Activated naive CD8-positive, alpha-beta T cell (primary cell): Measurements from ENCODE around the gene PDGFB.

ENCODE experiments used
- H3K27ac Mint-ChIP-seq: one replicate; pipeline ENCODE4 v1.8.0; 2021; ENCODE audit warnings: mixed read lengths
- H3K27me3 Mint-ChIP-seq: one replicate; pipeline ENCODE4 v1.8.0; 2021; ENCODE audit warnings: mixed read lengths
- H3K36me3 Mint-ChIP-seq: one replicate; pipeline ENCODE4 v1.8.0; 2021; ENCODE audit warnings: mixed read lengths
- H3K4me1 Mint-ChIP-seq: one replicate; pipeline ENCODE4 v1.8.0; 2021; ENCODE audit warnings: low read depth, mixed read lengths
- H3K4me3 Mint-ChIP-seq: one replicate; pipeline ENCODE4 v1.8.0; 2021; ENCODE audit warnings: mild to moderate bottlenecking, mixed read lengths
- H3K9me3 Mint-ChIP-seq: one replicate; pipeline ENCODE4 v1.8.0; 2021; ENCODE audit warnings: low read depth, mixed read lengths

PDGFB gene

DNA sequence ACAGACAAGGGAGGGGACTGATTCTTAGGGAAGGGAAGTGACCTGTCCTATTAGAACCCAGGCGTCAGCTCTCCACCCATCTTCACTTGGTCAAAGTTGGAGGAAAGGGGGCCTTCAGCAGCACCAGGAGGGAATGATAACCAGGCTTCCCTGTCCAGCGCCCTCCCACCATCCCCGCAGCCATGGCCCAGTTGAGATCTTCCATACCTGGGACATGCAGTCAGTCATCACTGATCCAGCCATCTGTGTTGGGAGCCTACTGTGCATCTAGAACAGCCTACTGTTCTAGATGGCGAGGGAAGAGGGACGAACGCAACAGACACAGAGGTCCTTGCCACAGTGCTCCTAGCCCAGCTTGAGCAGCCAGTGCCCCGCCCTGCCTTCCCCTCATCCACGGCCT is 40.6 kb downstream of the PDGFB start:
- H3K27me3 Mint-ChIP-seq = no peaks in the 10 kb centered on the region
- H3K9me3 Mint-ChIP-seq = no peaks in the 10 kb centered on the region
- H3K27ac Mint-ChIP-seq = no peak overlapping the region
- no peaks in the 10 kb centered on the region for H3K36me3 Mint-ChIP-seq
- no peak overlapping the region for H3K4me3 Mint-ChIP-seq
- H3K4me1 Mint-ChIP-seq = peaks cover 18% of the 10 kb centered on the region

DNA sequence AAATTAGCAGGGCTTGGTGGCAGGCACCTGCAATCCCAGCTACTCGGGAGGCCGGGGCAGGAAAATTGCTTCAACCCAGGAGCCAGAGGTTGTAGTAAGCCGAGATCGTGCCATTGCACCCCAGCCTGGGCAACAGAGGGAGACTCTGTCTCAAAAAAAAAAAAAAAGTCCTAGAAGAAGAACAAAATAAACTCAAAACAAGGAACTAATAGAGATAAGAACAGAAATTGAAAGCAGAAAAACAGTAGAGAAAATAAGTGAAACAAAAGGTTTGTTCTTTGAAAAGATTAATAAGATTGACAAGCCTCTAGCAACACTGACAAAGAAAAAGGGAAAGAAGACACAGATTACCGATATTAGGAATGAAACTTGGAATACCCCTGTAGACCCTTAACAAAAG is 47.2 kb downstream of the PDGFB start:
- Mint-ChIP-seq H3K27me3 (no peaks in the 10 kb centered on the region), H3K9me3 (no peaks in the 10 kb centered on the region), H3K27ac (no peak overlapping the region), H3K4me1 (no peaks in the 10 kb centered on the region), H3K4me3 (no peak overlapping the region), H3K36me3 (peaks cover 3% of the 10 kb centered on the region)

DNA sequence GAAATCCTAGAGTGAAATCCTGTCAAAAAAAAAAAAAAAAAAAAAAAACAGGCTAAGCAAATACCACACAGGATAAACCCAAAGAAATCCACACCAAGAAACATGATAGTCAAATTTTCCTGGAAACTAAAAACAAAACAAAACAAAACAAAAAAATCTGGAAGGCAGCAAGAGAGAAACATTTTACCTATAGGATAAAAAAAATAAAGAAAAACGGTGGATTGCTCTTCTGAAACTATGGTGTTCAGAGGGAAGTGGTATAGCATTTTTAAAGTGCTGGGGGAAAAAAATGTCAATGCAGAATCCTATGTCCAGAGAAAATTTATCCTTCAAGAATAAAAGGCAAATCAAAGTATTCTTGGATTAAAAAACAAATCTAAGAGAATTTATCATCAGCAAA is 50.7 kb downstream of the PDGFB start:
- Mint-ChIP-seq H3K27me3 (no peaks in the 10 kb centered on the region), H3K36me3 (peaks cover 3% of the 10 kb centered on the region), H3K4me1 (no peaks in the 10 kb centered on the region), H3K4me3 (no peak overlapping the region), H3K27ac (no peak overlapping the region), H3K9me3 (no peaks in the 10 kb centered on the region)

- no peak overlapping the region for H3K27ac Mint-ChIP-seq
- no peak overlapping the region for H3K4me3 Mint-ChIP-seq
- no peaks in the 10 kb centered on the region for H3K36me3 Mint-ChIP-seq
- H3K27me3 Mint-ChIP-seq = peaks cover 3% of the 10 kb centered on the region
- H3K9me3 Mint-ChIP-seq = no peaks in the 10 kb centered on the region
- no peaks in the 10 kb centered on the region for H3K4me1 Mint-ChIP-seq
Observed at GRCh38 chr22:39188809-39189208, 56.0 kb downstream of the PDGFB start.

DNA sequence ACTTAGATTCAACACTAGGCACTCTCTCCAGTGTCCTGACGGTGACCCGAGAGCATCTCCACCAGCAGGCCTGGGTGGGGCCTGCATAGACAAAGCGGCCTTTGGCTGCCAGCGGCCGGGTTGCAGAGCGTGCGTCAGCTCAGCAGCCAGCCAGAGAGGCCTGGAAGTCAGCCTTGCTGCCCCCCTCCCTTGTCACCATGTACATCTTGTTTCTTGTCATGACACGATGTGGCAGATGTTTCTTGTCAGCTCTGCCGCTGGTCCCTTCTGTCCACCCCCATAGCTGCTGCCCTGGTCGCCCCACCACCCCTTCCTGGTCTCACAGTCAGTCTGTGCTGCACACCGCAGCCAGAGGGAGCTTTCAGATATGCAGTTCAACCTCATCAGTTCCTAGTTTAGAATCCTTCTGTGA is 59.2 kb downstream of the PDGFB start:
- Mint-ChIP-seq H3K27ac (no peak overlapping the region), H3K27me3 (peaks cover 3% of the 10 kb centered on the region), H3K36me3 (no peaks in the 10 kb centered on the region), H3K4me1 (no peaks in the 10 kb centered on the region), H3K4me3 (no peak overlapping the region), H3K9me3 (no peaks in the 10 kb centered on the region)

DNA sequence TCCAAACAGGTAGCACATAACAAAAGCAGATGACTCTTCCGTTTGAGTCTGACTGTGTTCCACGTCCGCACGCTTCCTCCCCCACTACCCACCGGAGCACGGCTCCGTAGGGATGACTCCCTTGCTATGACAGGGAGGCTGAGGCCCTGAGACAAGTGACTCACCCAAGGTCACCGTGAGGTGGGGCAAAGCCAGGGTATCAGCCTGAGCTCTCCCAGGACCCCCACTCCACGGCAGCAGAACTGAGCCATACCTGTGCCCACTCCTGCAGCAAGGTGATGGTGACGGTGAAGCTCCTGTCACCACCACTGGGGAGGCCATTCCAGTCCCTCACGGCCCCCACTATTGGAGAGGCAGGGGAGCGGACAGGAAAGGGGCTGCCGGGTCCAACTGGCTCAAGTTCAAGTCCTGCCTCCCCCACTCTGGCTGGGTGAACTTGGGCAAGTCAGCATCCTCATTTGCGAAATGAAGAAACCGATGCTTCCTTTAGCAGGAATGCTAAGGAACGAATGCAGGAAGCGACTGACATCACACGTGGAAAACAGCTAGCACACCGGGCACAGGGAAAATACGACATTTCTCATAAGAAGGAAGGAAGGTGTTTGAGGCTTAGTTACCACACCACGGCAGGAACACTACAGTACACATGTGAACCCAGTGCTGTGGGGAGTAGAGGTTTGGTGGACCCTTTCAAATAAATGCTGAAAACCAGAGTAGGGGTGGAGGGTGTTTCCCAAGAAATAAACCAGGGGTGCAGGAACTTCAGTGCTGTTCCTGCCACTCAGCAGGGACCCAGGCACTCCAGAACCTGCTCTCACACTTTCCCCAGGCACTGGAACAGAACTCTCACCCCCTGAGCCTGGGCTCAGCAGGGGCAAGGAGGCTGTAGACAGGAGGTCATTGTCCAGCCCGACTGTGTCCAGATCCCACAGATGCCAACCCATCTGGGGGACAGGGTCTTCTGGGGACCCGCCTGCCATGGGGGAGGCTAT is 59.9 kb downstream of the PDGFB start:
- Mint-ChIP-seq H3K9me3 (no peaks in the 10 kb centered on the region), H3K27ac (no peak overlapping the region), H3K36me3 (no peaks in the 10 kb centered on the region), H3K4me3 (no peak overlapping the region), H3K4me1 (no peaks in the 10 kb centered on the region), H3K27me3 (peaks cover 3% of the 10 kb centered on the region)

- no peak overlapping the region for H3K4me3 Mint-ChIP-seq
- H3K4me1 Mint-ChIP-seq = no peaks in the 10 kb centered on the region
- H3K9me3 Mint-ChIP-seq = no peaks in the 10 kb centered on the region
- H3K36me3 Mint-ChIP-seq = no peaks in the 10 kb centered on the region
- H3K27me3 Mint-ChIP-seq = peaks cover 3% of the 10 kb centered on the region
- no peak overlapping the region for H3K27ac Mint-ChIP-seq
Observed at GRCh38 chr22:39183991-39184585, 60.7 kb downstream of the PDGFB start.

DNA sequence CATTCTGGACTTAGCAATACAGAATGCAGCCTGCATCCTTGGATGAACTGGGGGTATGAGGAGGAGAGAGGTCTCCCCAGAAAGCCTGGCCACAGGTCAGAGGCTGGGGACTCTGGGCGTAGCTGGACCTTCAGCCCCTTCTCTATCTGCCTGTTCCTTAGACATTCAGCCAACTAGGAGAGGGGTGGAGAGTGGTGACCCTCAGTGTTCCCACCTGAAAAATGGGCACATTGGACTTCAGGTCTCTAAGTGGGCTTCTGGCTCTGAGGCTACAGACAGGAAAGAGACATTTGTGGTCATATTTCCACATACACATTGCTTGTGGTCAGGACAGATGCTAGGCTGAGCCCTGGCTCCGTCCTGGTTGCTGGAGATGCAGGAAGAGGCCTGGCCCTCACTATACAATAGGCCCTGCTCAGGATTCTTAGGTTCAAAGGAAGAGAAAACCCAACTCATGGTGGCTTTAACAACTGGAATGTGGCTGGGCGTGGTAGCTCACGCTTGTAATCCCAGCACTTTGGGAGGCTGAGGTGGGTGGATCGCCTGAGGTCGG is 62.2 kb downstream of the PDGFB start:
- H3K9me3 Mint-ChIP-seq = no peaks in the 10 kb centered on the region
- H3K27me3 Mint-ChIP-seq = no peaks in the 10 kb centered on the region
- H3K4me3 Mint-ChIP-seq = no peak overlapping the region
- peaks cover 5% of the 10 kb centered on the region for H3K4me1 Mint-ChIP-seq
- no peak overlapping the region for H3K27ac Mint-ChIP-seq
- no peaks in the 10 kb centered on the region for H3K36me3 Mint-ChIP-seq

DNA sequence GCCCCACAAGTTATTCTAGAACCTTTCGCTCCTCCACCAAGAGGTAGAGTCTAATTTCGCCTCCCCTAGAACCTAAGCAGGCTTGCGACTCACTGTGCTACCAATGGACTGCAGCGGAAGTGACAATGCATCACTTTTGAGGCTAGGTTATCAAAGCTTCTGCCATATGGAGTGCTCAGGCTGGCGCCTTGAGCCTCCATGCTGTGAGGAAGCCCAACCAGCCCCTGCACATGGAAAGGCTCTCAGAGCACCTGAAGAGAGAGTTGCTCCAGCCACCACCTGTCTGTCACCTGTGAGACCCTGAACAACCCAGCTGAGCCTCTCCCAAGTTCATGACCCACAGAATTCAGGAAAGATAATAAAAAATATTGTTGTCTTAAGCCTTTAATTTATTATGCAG is 63.0 kb downstream of the PDGFB start:
- no peak overlapping the region for H3K4me3 Mint-ChIP-seq
- H3K27ac Mint-ChIP-seq = no peak overlapping the region
- no peaks in the 10 kb centered on the region for H3K27me3 Mint-ChIP-seq

GRCh38 chr22:39181356-39181755 is 63.4 kb downstream of the PDGFB start:
- peaks cover 6% of the 10 kb centered on the region for H3K4me1 Mint-ChIP-seq
- H3K9me3 Mint-ChIP-seq = no peaks in the 10 kb centered on the region
- no peak overlapping the region for H3K27ac Mint-ChIP-seq
- H3K36me3 Mint-ChIP-seq = no peaks in the 10 kb centered on the region
- no peak overlapping the region for H3K4me3 Mint-ChIP-seq
- H3K27me3 Mint-ChIP-seq = no peaks in the 10 kb centered on the region

More for the DNA sequence above, 63.0 kb downstream of the PDGFB start:
- peaks cover 6% of the 10 kb centered on the region for H3K4me1 Mint-ChIP-seq
- no peaks in the 10 kb centered on the region for H3K36me3 Mint-ChIP-seq
- no peaks in the 10 kb centered on the region for H3K9me3 Mint-ChIP-seq

GRCh38 chr22:39179841-39180335 is 64.9 kb downstream of the PDGFB start:
- no peaks in the 10 kb centered on the region for H3K9me3 Mint-ChIP-seq
- H3K4me1 Mint-ChIP-seq = peaks cover 11% of the 10 kb centered on the region
- no peaks in the 10 kb centered on the region for H3K27me3 Mint-ChIP-seq
- no peak overlapping the region for H3K27ac Mint-ChIP-seq
- H3K36me3 Mint-ChIP-seq = no peaks in the 10 kb centered on the region
- H3K4me3 Mint-ChIP-seq = no peak overlapping the region

GRCh38 chr22:39179401-39179827 is 65.4 kb downstream of the PDGFB start:
- Mint-ChIP-seq H3K4me3 (no peak overlapping the region), H3K9me3 (no peaks in the 10 kb centered on the region), H3K4me1 (peaks cover 16% of the 10 kb centered on the region), H3K36me3 (no peaks in the 10 kb centered on the region), H3K27ac (no peak overlapping the region), H3K27me3 (no peaks in the 10 kb centered on the region)

GRCh38 chr22:39178206-39179111 is 66.3 kb downstream of the PDGFB start:
- Mint-ChIP-seq H3K4me3 (no peak overlapping the region), H3K9me3 (no peaks in the 10 kb centered on the region), H3K27me3 (no peaks in the 10 kb centered on the region), H3K4me1 (peaks cover 25% of the 10 kb centered on the region), H3K36me3 (no peaks in the 10 kb centered on the region), H3K27ac (no peak overlapping the region)

GRCh38 chr22:39177791-39178190 is 67.0 kb downstream of the PDGFB start:
- peaks cover 32% of the 10 kb centered on the region for H3K4me1 Mint-ChIP-seq
- no peak overlapping the region for H3K27ac Mint-ChIP-seq
- no peaks in the 10 kb centered on the region for H3K27me3 Mint-ChIP-seq
- H3K4me3 Mint-ChIP-seq = no peak overlapping the region
- H3K9me3 Mint-ChIP-seq = no peaks in the 10 kb centered on the region
- no peaks in the 10 kb centered on the region for H3K36me3 Mint-ChIP-seq
